ENCODE measurements around the gene GRAMD1A.

GRCh38 chr19:35060160-35060855 is 60.2 kb downstream of the GRAMD1A start:
- TF ChIP-seq KDM1A (IDR thresholded peaks at IDR 0.05; ENCODE audit: borderline replicate concordance, low read length) (no peak), PHF8 (conservative IDR thresholded peaks at IDR 0.05; ENCODE audit: low read depth, low read length) (no peak)

All from H1 (cell line).